Right lobe of liver (tissue), 6 donors: Measurements from ENCODE around the gene LONP2. TPM values are rescaled to one million over a fixed set of nuclear protein-coding genes. Genes with fewer than 3 reads are reported as not detected.
"Not testable (repeated sequence)": the region's sequence is repeated elsewhere in the genome, so short reads cannot be mapped to it uniquely, and the experiment has no call there.

Experiments used
- ATAC-seq, 4 donors: fragments of 200-7000 bp; cut with Tn5 transposase; one replicate each; pipeline ENCODE4 v1.9.1; 2020; ENCODE audit warnings: mild to moderate bottlenecking in 4 of 4, moderate library complexity in 4 of 4
- DNase-seq, 3 donors: peaks; one replicate each; pipeline ENCODE4 v3.0.0-alpha.2; 2020
- H3K27ac ChIP-seq, 3 donors: fragments of 200-600 bp; one replicate each; pipeline ENCODE4 v1.8.0; 2022
- H3K27me3 ChIP-seq, 2 donors: fragments of 200-600 bp; one replicate each; pipeline ENCODE4 v1.8.0; 2022
- H3K36me3 ChIP-seq, 4 donors: fragments of 200-600 bp; sonication (generic) in 1 of 4; one replicate each; pipeline versions ENCODE4 v1.5.1 to v1.8.0; 2017 to 2022; ENCODE audit warnings: control low read depth in 1 of 4
- H3K4me1 ChIP-seq, 4 donors: fragments of 200-600 bp; sonication (generic) in 1 of 4; one replicate each; pipeline versions ENCODE4 v1.5.1 to v1.8.0; 2017 to 2022; ENCODE audit warnings: control low read depth in 1 of 4
- H3K4me3 ChIP-seq, 3 donors: fragments of 200-600 bp; one replicate each; pipeline ENCODE4 v1.8.0; 2022
- H3K9me3 ChIP-seq, 4 donors: fragments of 200-600 bp; sonication (generic) in 1 of 4; one replicate each; pipeline versions ENCODE4 v1.5.1 to v1.8.0; 2017 to 2022; ENCODE audit warnings: control low read depth in 1 of 4
- POLR2A ChIP-seq: fragments of 450-650 bp; IDR thresholded peaks from one replicate; pipeline ENCODE4 v1.6.1; 2017; ENCODE audit warnings: antibody characterized with exemption, mild to moderate bottlenecking
- WGBS: methylation state at CpG from one replicate; pipeline ENCODE4 v1.1.6; 2018; ENCODE audit warnings: low coverage, low lambda C conversion rate; ENCODE audit not compliant: insufficient coverage; ENCODE audit errors: missing lambda C conversion rate; 5-methylcytosine and 5-hydroxymethylcytosine counted together
- intact Hi-C, 2 donors: fragments of 100-400 bp; cut with DNase I; formaldehyde crosslinking; loops; one replicate each; pipeline versions ENCODE4 v1.11.2 to v1.14.1; 2022
- total RNA-seq, 6 experiments: library from RNA; depleted of rRNA in 2 of 6; stranded (reverse); fragments of >200 nt in 2 of 6; fragmentation: NEBNext Ultra II Directional in 3 of 6; extraction: Animal tissue kit (Norgen Biotek cat#: 25700) in 3 of 6; gene quantifications; one replicate each; pipeline versions ENCODE4 v1.1.0 to v1.2.4, GENCODE V29; 2016 to 2023
- TF ChIP-seq, protein P1 (sequence below), 4 donors: fragments of 200-600 bp in 3 of 4; fragments of 450-650 bp in 1 of 4; IDR thresholded peaks; one replicate each; pipeline versions ENCODE4 v1.5.1 to v1.8.0; 2016 to 2022; ENCODE audit warnings: antibody characterized with exemption in 4 of 4, mild to moderate bottlenecking in 2 of 4
- donor health status: DM: no; HTN: yes; CAD: no.
- donor health status: DM: no; HTN: no; CAD: no.
- donor health status: DM: no; HTN: no; CAD: no.
- donor health status: DM: no; HTN: yes; CAD: no.
- donor health status: DM: no; HTN: yes; CAD: no.

The LONP2 gene
- total RNA-seq, 6 experiments from 2014 or later: 102 to 164 (median 153) TPM

DNA sequence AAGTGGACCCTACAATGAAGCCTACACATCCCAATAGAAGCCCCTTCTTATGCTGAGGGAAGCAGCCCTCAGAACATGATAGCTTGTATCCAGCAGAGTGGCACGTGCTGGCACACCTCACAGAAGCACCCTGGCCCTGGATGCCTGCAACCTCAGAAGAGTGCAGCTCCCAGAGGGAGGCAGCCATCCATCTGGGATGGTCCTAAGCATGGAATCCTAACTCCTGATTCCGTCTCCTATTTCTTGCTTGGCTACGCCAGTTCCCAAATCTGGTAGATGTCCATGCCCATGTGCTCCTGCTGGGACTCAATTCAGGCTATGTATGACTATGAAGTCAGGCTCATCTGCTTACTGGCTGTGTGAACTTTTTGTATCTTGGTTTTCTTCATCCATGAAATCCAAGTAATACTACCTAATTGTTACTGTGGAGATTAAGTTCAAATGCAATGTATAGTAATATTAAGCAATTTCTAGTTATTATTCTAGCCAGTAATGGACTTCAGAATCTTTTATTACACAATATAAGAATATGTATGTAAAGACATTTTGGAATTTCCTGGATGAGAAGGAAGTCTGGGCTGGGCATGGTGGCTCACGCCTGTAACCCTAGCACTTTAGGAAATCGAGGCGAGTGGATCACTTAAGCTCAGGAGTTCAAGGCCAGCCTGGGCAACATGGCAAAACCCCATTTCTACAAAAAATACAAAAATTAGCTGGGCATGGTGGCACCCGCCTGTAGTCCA lies 108.7 kb downstream of the LONP2 start:
- Histone ChIP-seq H3K4me1 (no peaks in the 10 kb centered on the region), H3K4me3 (no peak overlapping the region), H3K27ac (no peak overlapping the region), H3K9me3 (no peaks in the 10 kb centered on the region), H3K27me3 (no peaks in the 10 kb centered on the region), H3K36me3 (peaks cover 9 to 55% (median 30%) of the 10 kb centered on the region in 4 donors)
- DNase-seq (no peak), ATAC-seq (peak in 3 of 4 donors; percentile 12 to 36 (median 21))
- 70% methylated on average over 6 of the region's 7 CpGs for WGBS
- intact Hi-C loops: loop anchor here (10.0 kb wide), 2 partner anchors 182 to 272 kb away; no protein-coding TSS in a partner anchor
- no peak for TF ChIP-seq POLR2A
- TF ChIP-seq, protein P1, sequence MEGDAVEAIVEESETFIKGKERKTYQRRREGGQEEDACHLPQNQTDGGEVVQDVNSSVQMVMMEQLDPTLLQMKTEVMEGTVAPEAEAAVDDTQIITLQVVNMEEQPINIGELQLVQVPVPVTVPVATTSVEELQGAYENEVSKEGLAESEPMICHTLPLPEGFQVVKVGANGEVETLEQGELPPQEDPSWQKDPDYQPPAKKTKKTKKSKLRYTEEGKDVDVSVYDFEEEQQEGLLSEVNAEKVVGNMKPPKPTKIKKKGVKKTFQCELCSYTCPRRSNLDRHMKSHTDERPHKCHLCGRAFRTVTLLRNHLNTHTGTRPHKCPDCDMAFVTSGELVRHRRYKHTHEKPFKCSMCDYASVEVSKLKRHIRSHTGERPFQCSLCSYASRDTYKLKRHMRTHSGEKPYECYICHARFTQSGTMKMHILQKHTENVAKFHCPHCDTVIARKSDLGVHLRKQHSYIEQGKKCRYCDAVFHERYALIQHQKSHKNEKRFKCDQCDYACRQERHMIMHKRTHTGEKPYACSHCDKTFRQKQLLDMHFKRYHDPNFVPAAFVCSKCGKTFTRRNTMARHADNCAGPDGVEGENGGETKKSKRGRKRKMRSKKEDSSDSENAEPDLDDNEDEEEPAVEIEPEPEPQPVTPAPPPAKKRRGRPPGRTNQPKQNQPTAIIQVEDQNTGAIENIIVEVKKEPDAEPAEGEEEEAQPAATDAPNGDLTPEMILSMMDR (IDR thresholded peaks at IDR 0.05): no peak

DNA sequence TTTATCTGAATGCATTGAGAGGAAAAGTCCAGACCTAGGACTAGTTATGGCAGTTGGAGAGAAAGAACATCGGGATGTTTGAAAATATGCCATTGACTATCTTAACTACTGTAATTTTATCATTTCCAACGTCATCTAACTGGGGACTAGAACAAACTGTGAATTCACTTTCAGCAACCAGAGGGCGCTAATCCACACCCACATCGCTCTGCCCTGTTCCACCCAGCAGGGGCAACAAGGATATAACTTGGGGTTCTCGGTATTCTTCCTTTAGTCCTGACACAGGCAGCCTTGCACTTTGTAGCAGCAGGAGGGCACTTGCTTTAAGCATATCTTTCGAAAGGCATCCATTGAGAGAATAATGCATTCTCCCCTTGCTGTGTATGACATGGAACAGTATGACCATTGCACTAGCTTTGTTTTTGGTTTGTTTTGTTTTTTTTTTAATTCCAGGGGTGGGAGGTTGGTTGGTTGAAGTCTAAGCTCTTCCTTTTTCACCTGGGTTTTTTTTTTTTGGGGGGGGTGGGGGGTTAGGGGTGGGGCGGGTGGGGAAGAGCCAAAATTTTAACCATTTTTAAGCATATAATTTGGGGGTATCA lies 109.6 kb downstream of the LONP2 start:
- WGBS: 18% methylated on average over 5 of the region's 7 CpGs
- no peak for DNase-seq
- peak; percentile 80 to 89 (median 84) for ATAC-seq
- Histone ChIP-seq H3K27me3 (no peaks in the 10 kb centered on the region), H3K36me3 (peaks cover 9 to 47% (median 29%) of the 10 kb centered on the region in 4 donors), H3K4me1 (no peaks in the 10 kb centered on the region), H3K9me3 (no peaks in the 10 kb centered on the region), H3K4me3 (no peak overlapping the region), H3K27ac (no peak overlapping the region)
- intact Hi-C loops: loop anchor here (10.0 kb wide), 2 partner anchors 181 to 271 kb away; no protein-coding TSS in a partner anchor
- TF ChIP-seq POLR2A: no peak
- TF ChIP-seq, protein P1 (IDR thresholded peaks at IDR 0.05): peak; percentile 76 to 90 (median 88)

DNA sequence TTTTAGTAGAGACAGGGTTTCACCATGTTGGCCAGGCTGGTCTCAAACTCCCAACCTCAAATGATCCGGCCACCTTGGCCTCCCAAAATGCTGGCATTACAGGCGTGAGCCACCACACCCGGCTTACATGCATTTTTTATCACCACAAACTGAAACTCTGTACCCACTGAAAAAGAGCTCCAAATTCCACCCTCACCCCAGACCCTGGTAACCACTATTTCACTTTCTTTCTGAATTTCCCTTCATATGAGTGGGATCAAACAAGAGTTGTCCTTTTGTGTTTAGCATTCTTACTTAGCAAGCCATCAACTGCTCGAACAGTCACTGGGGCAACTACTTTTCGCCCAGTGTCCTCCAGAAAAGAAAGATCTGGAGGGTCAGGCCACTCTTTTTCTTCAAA lies 110.3 kb downstream of the LONP2 start:
- H3K36me3 ChIP-seq: peaks cover 9 to 39% (median 27%) of the 10 kb centered on the region in 4 donors

DNA sequence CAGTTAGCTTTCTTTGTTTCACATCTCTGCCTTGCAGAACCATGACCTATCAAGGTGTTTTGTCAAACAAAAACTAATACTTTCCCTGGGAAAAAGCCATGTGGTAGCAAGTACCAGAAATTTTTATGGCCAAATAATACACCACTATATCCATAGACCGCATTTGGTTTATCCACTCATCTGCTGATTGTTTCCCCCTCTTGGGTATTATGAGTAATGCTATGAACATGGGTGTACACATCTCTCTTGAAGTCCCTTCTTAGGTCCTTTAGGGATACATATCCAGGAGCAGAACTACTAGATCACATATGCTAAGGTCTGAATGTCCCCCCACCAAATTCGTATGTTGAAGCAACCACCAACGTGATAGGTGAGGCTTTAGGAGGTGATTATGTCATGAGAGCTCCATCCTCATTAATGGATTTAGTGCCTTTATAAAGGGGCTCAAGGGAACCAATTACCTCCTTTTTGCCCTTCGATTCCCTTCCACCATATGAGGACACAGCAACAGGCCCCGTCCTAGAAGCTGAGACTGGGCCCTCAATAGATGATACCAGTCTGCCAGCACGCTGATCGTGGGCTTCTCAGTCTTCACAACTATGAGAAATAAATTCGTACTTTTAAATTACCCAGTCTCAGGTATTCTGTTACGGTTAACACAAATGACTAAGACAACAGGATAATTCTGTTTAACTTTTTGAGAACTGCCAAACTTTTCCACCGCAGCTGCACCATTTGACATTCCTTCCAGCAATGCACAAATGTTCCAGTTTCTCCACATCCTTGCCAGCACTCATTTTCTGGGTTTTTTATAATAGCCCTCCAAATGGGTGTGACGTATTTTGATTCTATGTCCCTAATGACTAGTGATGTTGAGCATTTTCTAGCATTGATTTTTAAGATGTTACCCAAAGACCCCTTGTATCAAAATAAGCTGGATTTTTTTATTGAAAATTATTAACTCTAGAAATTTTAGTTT lies 111.1 kb downstream of the LONP2 start:
- Histone ChIP-seq H3K27me3 (no peaks in the 10 kb centered on the region), H3K4me1 (no peaks in the 10 kb centered on the region), H3K9me3 (no peaks in the 10 kb centered on the region), H3K36me3 (peaks cover 9 to 32% (median 21%) of the 10 kb centered on the region in 4 donors), H3K27ac (no peak overlapping the region), H3K4me3 (no peak overlapping the region)
- 90% methylated on average over 9 of the region's 11 CpGs for WGBS
- intact Hi-C loops: loop anchor here (10.0 kb wide), 2 partner anchors 180 to 270 kb away; no protein-coding TSS in a partner anchor
- DNase-seq (no peak), ATAC-seq (no peak)
- no peak for TF ChIP-seq POLR2A
- TF ChIP-seq, protein P1 (IDR thresholded peaks at IDR 0.05): no peak

More for the DNA sequence above, 110.3 kb downstream of the LONP2 start:
- H3K27ac ChIP-seq, H3K27me3 ChIP-seq, DNase-seq, ATAC-seq, H3K9me3 ChIP-seq, H3K4me1 ChIP-seq, H3K4me3 ChIP-seq: not testable (repeated sequence)
- intact Hi-C loops: loop anchor here (10.0 kb wide), 2 partner anchors 180 to 270 kb away; no protein-coding TSS in a partner anchor
- WGBS: 100% methylated on average over 5 of the region's 5 CpGs
